Neural progenitor cell (in vitro differentiated cells): ENCODE results near the gene UBE3A. TPM values are rescaled to one million over a fixed set of nuclear protein-coding genes. Genes with fewer than 3 reads are reported as not detected.

ENCODE experiments used
- DNase-seq: peaks from one replicate; pipeline ENCODE4 v3.0.0-alpha.2; 2016; ENCODE audit warnings: low spot score
- H2AFZ ChIP-seq: fragments of 200-600 bp; sonication (generic); replicated peaks from 2 replicates; pipeline ENCODE4 v1.6.1; 2016; ENCODE audit warnings: antibody characterized with exemption
- H3F3A ChIP-seq: fragments of 200-600 bp; sonication (generic); 2 replicates; pipeline ENCODE4 v1.6.1; 2016; ENCODE audit warnings: antibody characterized with exemption, low read depth
- H3K27ac ChIP-seq: fragments of 200-600 bp; sonication (generic); 2 replicates; pipeline ENCODE4 v1.5.1; 2016; ENCODE audit warnings: mild to moderate bottlenecking
- H3K27me3 ChIP-seq: fragments of 200-600 bp; sonication (generic); 2 replicates; pipeline ENCODE4 v1.6.1; 2016; ENCODE audit warnings: mild to moderate bottlenecking, moderate library complexity
- H3K36me3 ChIP-seq: fragments of 200-600 bp; sonication (generic); 2 replicates; pipeline ENCODE4 v1.5.1; 2016
- H3K4me1 ChIP-seq: fragments of 200-600 bp; sonication (generic); 2 replicates; pipeline ENCODE4 v1.6.1; 2016; ENCODE audit warnings: mixed run types
- H3K4me2 ChIP-seq: fragments of 200-600 bp; sonication (generic); 2 replicates; pipeline ENCODE4 v1.6.1; 2016
- H3K4me3 ChIP-seq: fragments of 200-600 bp; sonication (generic); 2 replicates; pipeline ENCODE4 v1.5.1; 2016
- H3K79me2 ChIP-seq: fragments of 200-600 bp; sonication (generic); 2 replicates; pipeline ENCODE4 v1.6.1; 2016; ENCODE audit warnings: low read depth
- H3K9ac ChIP-seq: fragments of 200-600 bp; sonication (generic); 2 replicates; pipeline ENCODE4 v1.6.1; 2016
- H3K9me3 ChIP-seq: fragments of 200-600 bp; sonication (generic); 2 replicates; pipeline ENCODE4 v1.5.1; 2016; ENCODE audit warnings: low read depth
- H4K20me1 ChIP-seq: fragments of 200-600 bp; sonication (generic); 2 replicates; pipeline ENCODE4 v1.6.1; 2016; ENCODE audit warnings: low read depth
- H3K27ac Mint-ChIP-seq: 3 replicates; pipeline ENCODE4 v1.8.0; 2021; ENCODE audit warnings: mixed read lengths
- H3K27me3 Mint-ChIP-seq: 2 replicates; pipeline ENCODE4 v1.8.0; 2022; ENCODE audit warnings: low read depth, mild to moderate bottlenecking, inconsistent platforms, moderate library complexity, mixed read lengths; ENCODE audit not compliant: insufficient read depth
- H3K36me3 Mint-ChIP-seq: 3 replicates; pipeline ENCODE4 v1.8.0; 2021; ENCODE audit warnings: mixed read lengths
- H3K4me1 Mint-ChIP-seq: 3 replicates; pipeline ENCODE4 v1.8.0; 2021; ENCODE audit warnings: mixed read lengths
- H3K4me3 Mint-ChIP-seq: 3 replicates; pipeline ENCODE4 v1.8.0; 2021; ENCODE audit warnings: mild to moderate bottlenecking, moderate library complexity, mixed read lengths
- H3K9me3 Mint-ChIP-seq: 3 replicates; pipeline ENCODE4 v1.8.0; 2020; ENCODE audit warnings: mixed read lengths
- EZH2 ChIP-seq: fragments of 200-600 bp; sonication (generic); IDR thresholded peaks from 2 replicates; pipeline ENCODE4 v1.6.1; 2017; ENCODE audit warnings: antibody characterized with exemption, mild to moderate bottlenecking, moderate library complexity
- EZH2phosphoT487 ChIP-seq: fragments of 200-600 bp; sonication (generic); IDR thresholded peaks from 2 replicates; pipeline ENCODE4 v1.6.1; 2017; ENCODE audit warnings: antibody characterized with exemption
- total RNA-seq: library from RNA; depleted of rRNA; stranded (reverse); fragments of >200 nt; gene quantifications from 2 replicates; pipeline ENCODE4 v1.2.3, GENCODE V29; 2015; ENCODE audit warnings: low replicate concordance
- TF ChIP-seq, protein P1 (sequence below): fragments of 200-600 bp; sonication (generic); IDR thresholded peaks from 2 replicates; pipeline ENCODE4 v1.5.1; 2017; ENCODE audit warnings: antibody characterized with exemption, mild to moderate bottlenecking

UBE3A gene
- total RNA-seq, 1 donor from 2014 or later: 117 TPM

DNA sequence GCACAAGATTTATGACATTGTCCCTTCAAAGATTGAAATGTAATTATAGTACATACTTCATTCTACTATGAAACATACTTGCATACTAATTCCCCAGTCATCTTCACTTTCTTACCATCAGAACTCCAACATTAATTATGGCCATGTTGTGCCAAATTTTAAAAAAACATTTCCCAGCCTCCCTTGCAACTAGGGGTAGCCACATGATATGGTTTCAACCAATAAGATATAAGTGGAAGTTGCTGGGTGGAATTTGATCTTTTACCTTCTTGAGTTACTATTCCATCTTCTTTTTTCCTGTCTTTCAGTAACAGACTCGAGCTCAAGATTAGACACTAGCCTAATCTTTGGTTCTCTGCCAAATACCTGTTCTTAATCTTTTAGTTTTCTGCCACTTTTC is 25.6 kb upstream of the UBE3A start:
- Histone ChIP-seq H3K27ac (no peak overlapping the region), H2AFZ (no peak overlapping the region), H3K4me3 (no peak overlapping the region), H3K36me3 (no peaks in the 10 kb centered on the region), H4K20me1 (no peaks in the 10 kb centered on the region), H3K79me2 (no peaks in the 10 kb centered on the region), H3K9me3 (no peaks in the 10 kb centered on the region), H3K4me1 (no peaks in the 10 kb centered on the region), H3K4me2 (no peak overlapping the region), H3K9ac (no peak overlapping the region), H3K27me3 (no peaks in the 10 kb centered on the region), H3F3A (no peaks in the 10 kb centered on the region)
- Mint-ChIP-seq H3K4me3 (no peak overlapping the region), H3K4me1 (no peaks in the 10 kb centered on the region), H3K9me3 (peaks cover 3% of the 10 kb centered on the region), H3K36me3 (no peaks in the 10 kb centered on the region), H3K27ac (no peak overlapping the region), H3K27me3 (peaks cover 3% of the 10 kb centered on the region)
- DNase-seq: no peak
- TF ChIP-seq EZH2 (no peak), EZH2phosphoT487 (no peak)
- TF ChIP-seq, protein P1, sequence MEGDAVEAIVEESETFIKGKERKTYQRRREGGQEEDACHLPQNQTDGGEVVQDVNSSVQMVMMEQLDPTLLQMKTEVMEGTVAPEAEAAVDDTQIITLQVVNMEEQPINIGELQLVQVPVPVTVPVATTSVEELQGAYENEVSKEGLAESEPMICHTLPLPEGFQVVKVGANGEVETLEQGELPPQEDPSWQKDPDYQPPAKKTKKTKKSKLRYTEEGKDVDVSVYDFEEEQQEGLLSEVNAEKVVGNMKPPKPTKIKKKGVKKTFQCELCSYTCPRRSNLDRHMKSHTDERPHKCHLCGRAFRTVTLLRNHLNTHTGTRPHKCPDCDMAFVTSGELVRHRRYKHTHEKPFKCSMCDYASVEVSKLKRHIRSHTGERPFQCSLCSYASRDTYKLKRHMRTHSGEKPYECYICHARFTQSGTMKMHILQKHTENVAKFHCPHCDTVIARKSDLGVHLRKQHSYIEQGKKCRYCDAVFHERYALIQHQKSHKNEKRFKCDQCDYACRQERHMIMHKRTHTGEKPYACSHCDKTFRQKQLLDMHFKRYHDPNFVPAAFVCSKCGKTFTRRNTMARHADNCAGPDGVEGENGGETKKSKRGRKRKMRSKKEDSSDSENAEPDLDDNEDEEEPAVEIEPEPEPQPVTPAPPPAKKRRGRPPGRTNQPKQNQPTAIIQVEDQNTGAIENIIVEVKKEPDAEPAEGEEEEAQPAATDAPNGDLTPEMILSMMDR: no peak

DNA sequence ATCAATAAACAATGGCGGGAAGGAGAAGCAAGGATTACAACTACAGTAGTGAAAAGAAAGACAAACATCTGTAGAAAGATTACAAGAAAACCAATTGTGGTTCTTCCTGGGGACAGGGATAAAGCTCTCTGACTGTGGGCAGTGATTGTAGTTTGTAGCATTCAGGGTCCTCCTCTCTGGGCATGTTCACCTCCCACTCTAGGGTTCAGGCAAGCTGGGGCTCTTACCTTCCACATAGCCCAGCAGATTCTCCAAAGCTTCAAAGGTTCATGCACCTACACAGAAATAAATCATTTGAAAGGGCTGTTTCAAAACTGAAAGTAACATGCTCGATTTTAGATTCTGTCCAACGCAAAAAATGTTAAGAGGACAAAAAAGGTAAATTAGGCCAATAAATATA is 17.4 kb upstream of the UBE3A start:
- H4K20me1 ChIP-seq: no peaks in the 10 kb centered on the region
- no peaks in the 10 kb centered on the region for H3F3A ChIP-seq
- no peak overlapping the region for H2AFZ ChIP-seq
- H3K27me3 ChIP-seq: peaks cover 12% of the 10 kb centered on the region
- H3K36me3 ChIP-seq: no peaks in the 10 kb centered on the region
- no peak overlapping the region for H3K27ac ChIP-seq
- peaks cover 15% of the 10 kb centered on the region for H3K9me3 ChIP-seq
- DNase-seq: no peak
- Mint-ChIP-seq H3K27me3 (no peaks in the 10 kb centered on the region), H3K36me3 (no peaks in the 10 kb centered on the region), H3K9me3 (peaks cover 15% of the 10 kb centered on the region), H3K27ac (no peak overlapping the region), H3K4me1 (no peaks in the 10 kb centered on the region), H3K4me3 (no peak overlapping the region)
- TF ChIP-seq, protein P1: no peak
- TF ChIP-seq EZH2: no peak
- no peak for TF ChIP-seq EZH2phosphoT487
- H3K4me2 ChIP-seq: no peak overlapping the region
- no peak overlapping the region for H3K9ac ChIP-seq
- H3K79me2 ChIP-seq: no peaks in the 10 kb centered on the region
- peaks cover 5% of the 10 kb centered on the region for H3K4me1 ChIP-seq
- H3K4me3 ChIP-seq: no peak overlapping the region

DNA sequence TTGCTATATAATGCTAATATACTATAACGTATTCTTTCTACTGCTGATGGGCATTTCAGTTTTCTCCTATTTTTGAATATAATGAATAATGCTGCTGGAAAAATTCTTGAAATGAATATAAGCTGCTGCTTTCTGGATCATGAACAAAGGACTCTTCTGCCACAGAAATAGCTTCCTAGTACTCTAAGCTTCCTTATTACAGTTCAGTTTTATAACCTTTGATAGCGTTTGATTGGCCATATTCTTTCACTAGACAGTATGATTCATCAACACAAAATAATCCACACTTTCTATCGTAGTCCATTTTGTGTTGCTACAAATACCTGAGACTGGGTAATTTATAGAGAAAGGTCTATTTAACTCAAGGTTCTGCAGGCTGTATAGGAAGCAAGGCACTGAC is 16.4 kb upstream of the UBE3A start:
- peaks cover 5% of the 10 kb centered on the region for H3K4me1 ChIP-seq
- H3K27me3 Mint-ChIP-seq: no peaks in the 10 kb centered on the region
- H3K9ac ChIP-seq: no peak overlapping the region
- H3K27me3 ChIP-seq: peaks cover 12% of the 10 kb centered on the region
- peaks cover 21% of the 10 kb centered on the region for H3K9me3 Mint-ChIP-seq
- H3K36me3 Mint-ChIP-seq: peaks cover 2% of the 10 kb centered on the region
- TF ChIP-seq EZH2phosphoT487: no peak
- TF ChIP-seq, protein P1: no peak
- no peak for TF ChIP-seq EZH2
- H3K4me2 ChIP-seq: no peak overlapping the region
- peaks cover 15% of the 10 kb centered on the region for H3K9me3 ChIP-seq
- H3K4me3 ChIP-seq: no peak overlapping the region
- H3K27ac ChIP-seq: no peak overlapping the region
- H3F3A ChIP-seq: no peaks in the 10 kb centered on the region
- H4K20me1 ChIP-seq: no peaks in the 10 kb centered on the region
- H2AFZ ChIP-seq: no peak overlapping the region
- H3K4me1 Mint-ChIP-seq: no peaks in the 10 kb centered on the region
- no peak for DNase-seq
- H3K79me2 ChIP-seq: no peaks in the 10 kb centered on the region
- no peak overlapping the region for H3K27ac Mint-ChIP-seq
- H3K36me3 ChIP-seq: no peaks in the 10 kb centered on the region
- no peak overlapping the region for H3K4me3 Mint-ChIP-seq
